Measurements from ENCODE around the gene USP40.

DNA sequence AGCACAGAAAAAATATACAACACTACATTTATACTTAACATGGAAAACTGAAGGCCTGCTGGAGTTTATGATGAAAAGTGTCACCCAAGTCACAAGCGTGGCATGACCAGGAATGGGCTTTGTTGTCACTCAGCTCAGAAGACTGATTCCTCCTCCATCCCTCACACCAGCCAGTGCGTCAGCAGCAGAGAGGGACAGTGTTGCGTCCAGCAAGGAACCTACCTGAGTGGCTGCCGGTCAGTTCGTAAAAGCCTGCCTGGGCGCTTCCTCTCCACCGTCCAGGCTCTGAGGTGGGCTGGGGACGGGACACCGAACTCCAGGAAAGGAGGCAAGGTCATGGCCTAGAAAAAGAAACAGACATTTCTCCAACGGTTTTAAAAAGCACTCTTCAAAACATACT, 77.4 kb downstream of the USP40 start:
- TF ChIP-seq CBFA2T2 (conservative IDR thresholded peaks at IDR 0.05): no peak
- TF ChIP-seq FOXK1 (CRISPR knock-in tag; IDR thresholded peaks at IDR 0.05; ENCODE audit: borderline replicate concordance): no peak
- no peak for TF ChIP-seq MTA2 (IDR thresholded peaks at IDR 0.05; ENCODE audit: low read depth)
- no peak for TF ChIP-seq NCOA4 (IDR thresholded peaks at IDR 0.05; ENCODE audit: partially characterized antibody)
- no peak for TF ChIP-seq FOXP4 (CRISPR knock-in tag; IDR thresholded peaks at IDR 0.05; ENCODE audit: borderline replicate concordance)
- no peak for TF ChIP-seq NCOR1 (IDR thresholded peaks at IDR 0.05)
- TF ChIP-seq SIX5 (IDR thresholded peaks at IDR 0.05; ENCODE audit: borderline replicate concordance in 1 of 2, insufficient read depth in 1 of 2, low read depth in 1 of 2, low read length in 2 of 2): no peak
- no peak for TF ChIP-seq FOXP1 (CRISPR knock-in tag; IDR thresholded peaks at IDR 0.05)
- TF ChIP-seq EP300 (IDR thresholded peaks at IDR 0.05; ENCODE audit: low read length): no peak
